ENCODE data around the gene PHACTR3. TPM values are rescaled to one million over a fixed set of nuclear protein-coding genes. Genes with fewer than 3 reads are reported as not detected.

Gene PHACTR3
- total and polyA plus RNA-seq, 2 donors (not counting 1 experiment from before 2014, with no cell fraction given): not detected

DNA sequence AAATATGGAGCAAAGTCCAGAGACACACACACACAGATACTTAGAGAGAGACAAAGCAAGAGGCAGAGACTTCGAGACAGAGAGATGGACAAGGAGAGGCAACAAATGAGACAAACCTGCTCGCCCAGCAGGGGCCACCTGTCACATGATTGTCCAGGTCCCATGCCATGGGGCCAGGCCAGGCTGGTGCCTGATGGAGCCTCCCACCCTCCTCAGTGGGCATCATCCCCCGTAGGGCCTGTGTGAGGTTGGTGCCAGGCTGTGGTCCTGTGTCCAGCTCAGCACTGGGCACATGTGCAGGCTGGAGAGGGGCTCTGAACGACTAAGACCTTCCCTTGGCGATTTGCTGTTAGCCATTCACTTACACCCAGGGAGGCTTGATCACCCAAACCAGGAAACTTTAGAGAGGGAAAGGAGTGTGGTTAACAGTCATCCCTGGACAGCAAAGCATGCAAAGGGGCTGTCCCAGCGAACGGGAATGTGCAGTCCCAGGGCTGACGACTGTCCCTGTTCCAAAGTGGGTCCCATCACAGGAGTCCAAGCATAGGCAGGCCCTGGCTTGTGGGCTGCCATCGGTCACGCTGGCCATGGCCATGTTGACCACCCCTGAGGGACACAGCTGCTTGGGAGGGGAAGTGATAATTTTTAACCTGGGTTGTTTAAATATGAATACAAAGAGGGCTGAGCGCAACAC lies 38.4 kb upstream of the PHACTR3 start:
- Histone ChIP-seq H3K4me1 (ENCODE audit: control insufficient read depth, extremely low read depth, insufficient read depth, low read length) (no peaks in the 10 kb centered on the region), H3K27me3 (ENCODE audit: control insufficient read depth, insufficient read depth, low read length) (no peaks in the 10 kb centered on the region), H2AFZ (ENCODE audit: low read length) (no peak overlapping the region), H3K4me2 (ENCODE audit: extremely low read depth, insufficient read depth, low read length) (no peak overlapping the region), H3K79me2 (ENCODE audit: control insufficient read depth, insufficient read depth, low read length) (no peaks in the 10 kb centered on the region), H4K20me1 (ENCODE audit: control insufficient read depth, extremely low read depth, insufficient read depth, low read length) (no peaks in the 10 kb centered on the region), H3K9me3 (ENCODE audit: control insufficient read depth, insufficient read depth, low read depth, low read length) (no peaks in the 10 kb centered on the region), H3K36me3 (ENCODE audit: control insufficient read depth, insufficient read depth, low read length) (no peaks in the 10 kb centered on the region), H3K4me3 (replicated peaks in 1 of 4; ENCODE audit: control extremely low read depth in 1 of 4, insufficient read depth in 1 of 4, low read depth in 3 of 4, low read length in 4 of 4) (no peak overlapping the region), H3K27ac (ENCODE audit: insufficient read depth, low read length) (no peak overlapping the region), H3K9ac (ENCODE audit: insufficient read depth, low read length) (no peak overlapping the region)
- DNase-seq (ENCODE audit: low read depth in 2 of 2): no peak
- TF ChIP-seq, protein P1, sequence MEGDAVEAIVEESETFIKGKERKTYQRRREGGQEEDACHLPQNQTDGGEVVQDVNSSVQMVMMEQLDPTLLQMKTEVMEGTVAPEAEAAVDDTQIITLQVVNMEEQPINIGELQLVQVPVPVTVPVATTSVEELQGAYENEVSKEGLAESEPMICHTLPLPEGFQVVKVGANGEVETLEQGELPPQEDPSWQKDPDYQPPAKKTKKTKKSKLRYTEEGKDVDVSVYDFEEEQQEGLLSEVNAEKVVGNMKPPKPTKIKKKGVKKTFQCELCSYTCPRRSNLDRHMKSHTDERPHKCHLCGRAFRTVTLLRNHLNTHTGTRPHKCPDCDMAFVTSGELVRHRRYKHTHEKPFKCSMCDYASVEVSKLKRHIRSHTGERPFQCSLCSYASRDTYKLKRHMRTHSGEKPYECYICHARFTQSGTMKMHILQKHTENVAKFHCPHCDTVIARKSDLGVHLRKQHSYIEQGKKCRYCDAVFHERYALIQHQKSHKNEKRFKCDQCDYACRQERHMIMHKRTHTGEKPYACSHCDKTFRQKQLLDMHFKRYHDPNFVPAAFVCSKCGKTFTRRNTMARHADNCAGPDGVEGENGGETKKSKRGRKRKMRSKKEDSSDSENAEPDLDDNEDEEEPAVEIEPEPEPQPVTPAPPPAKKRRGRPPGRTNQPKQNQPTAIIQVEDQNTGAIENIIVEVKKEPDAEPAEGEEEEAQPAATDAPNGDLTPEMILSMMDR (conservative IDR thresholded peaks at IDR 0.05 in 1 of 2, IDR thresholded peaks at IDR 0.05 in 1 of 2; ENCODE audit: low read depth in 1 of 2, low read length in 2 of 2): no peak
- no peak for TF ChIP-seq EZH2 (IDR thresholded peaks at IDR 0.05; ENCODE audit: low read length, missing control alignments)

DNA sequence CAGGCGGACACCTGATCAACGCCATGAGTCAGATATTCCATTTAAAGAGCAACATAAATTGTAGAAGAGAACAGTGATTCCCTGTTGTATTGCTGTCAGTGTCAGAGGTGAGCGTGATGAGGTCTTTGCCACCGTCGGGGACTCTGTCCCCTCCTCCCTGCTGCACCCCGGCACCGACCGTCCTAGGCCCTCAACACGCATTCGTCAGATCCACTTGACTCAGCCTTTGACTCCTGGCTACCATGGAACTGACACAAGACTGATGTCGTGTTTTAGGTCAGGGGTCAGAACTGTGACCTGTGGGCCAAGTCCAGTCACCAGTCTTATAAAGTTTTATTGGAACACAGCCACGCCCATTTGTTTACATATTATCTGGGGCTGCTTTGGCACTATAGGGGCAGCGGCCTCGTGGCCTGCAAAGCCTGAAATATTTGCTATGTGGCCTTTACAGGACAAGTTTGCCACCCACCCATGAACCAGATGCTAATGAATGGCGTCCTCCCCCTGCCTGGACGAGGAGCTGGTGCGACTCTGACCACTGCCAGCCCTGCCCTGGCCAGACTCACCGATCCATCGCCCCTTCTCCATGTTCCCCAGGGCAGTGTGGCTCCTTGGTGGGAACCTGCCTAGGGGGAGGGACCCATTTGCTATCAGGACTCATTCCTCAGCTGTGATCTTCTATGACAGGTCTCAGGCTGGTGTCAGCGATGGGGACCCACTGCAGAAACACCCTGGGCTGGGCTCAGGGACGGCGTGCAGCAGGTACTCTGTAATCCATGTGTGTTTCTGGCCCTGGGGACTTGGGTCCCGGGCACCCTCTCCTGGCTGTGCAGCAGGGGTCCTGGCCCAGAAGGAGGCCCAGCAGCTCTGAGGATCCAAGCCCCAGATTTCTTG lies 37.5 kb upstream of the PHACTR3 start:
- Histone ChIP-seq H4K20me1 (ENCODE audit: control insufficient read depth, extremely low read depth, insufficient read depth, low read length) (no peaks in the 10 kb centered on the region), H3K36me3 (ENCODE audit: control insufficient read depth, insufficient read depth, low read length) (no peaks in the 10 kb centered on the region), H3K4me2 (ENCODE audit: extremely low read depth, insufficient read depth, low read length) (no peak overlapping the region)

More for the DNA sequence above, 37.5 kb upstream of the PHACTR3 start:
- Histone ChIP-seq H3K4me3 (replicated peaks in 1 of 4; ENCODE audit: control extremely low read depth in 1 of 4, insufficient read depth in 1 of 4, low read depth in 3 of 4, low read length in 4 of 4) (no peak overlapping the region), H3K9ac (ENCODE audit: insufficient read depth, low read length) (no peak overlapping the region), H3K79me2 (ENCODE audit: control insufficient read depth, insufficient read depth, low read length) (no peaks in the 10 kb centered on the region), H3K9me3 (ENCODE audit: control insufficient read depth, insufficient read depth, low read depth, low read length) (no peaks in the 10 kb centered on the region), H3K27ac (ENCODE audit: insufficient read depth, low read length) (no peak overlapping the region), H3K27me3 (ENCODE audit: control insufficient read depth, insufficient read depth, low read length) (no peaks in the 10 kb centered on the region), H3K4me1 (ENCODE audit: control insufficient read depth, extremely low read depth, insufficient read depth, low read length) (no peaks in the 10 kb centered on the region), H2AFZ (ENCODE audit: low read length) (no peak overlapping the region)
- no peak for DNase-seq (ENCODE audit: low read depth in 2 of 2)
- TF ChIP-seq, protein P1 (conservative IDR thresholded peaks at IDR 0.05 in 1 of 2, IDR thresholded peaks at IDR 0.05 in 1 of 2; ENCODE audit: low read depth in 1 of 2, low read length in 2 of 2): no peak
- no peak for TF ChIP-seq EZH2 (IDR thresholded peaks at IDR 0.05; ENCODE audit: low read length, missing control alignments)
